GM23338 (cell line): ENCODE results near the gene VENTX.

Experiments used
- EZH2phosphoT487 ChIP-seq: fragments of 200-600 bp; sonication (generic); IDR thresholded peaks from one replicate; pipeline ENCODE4 v1.8.1; 2018; ENCODE audit warnings: antibody characterized with exemption; ENCODE audit not compliant: unreplicated experiment
- ZNF331 ChIP-seq: fragments of 250-450 bp; sonication (Bioruptor Pico); IDR thresholded peaks from 2 replicates; pipeline ENCODE4 v1.5.0; 2020; ENCODE audit warnings: low read depth, mild to moderate bottlenecking, moderate library complexity
- TF ChIP-seq, protein P1 (sequence below), 2 experiments: fragments of 200-600 bp in 1 of 2; sonication (generic) in 1 of 2; conservative IDR thresholded peaks; 2 replicates each; pipeline versions ENCODE4 v1.5.1 to v1.6.1; 2016 to 2017; ENCODE audit warnings: antibody characterized with exemption in 2 of 2, low read depth in 2 of 2, mild to moderate bottlenecking in 2 of 2, moderate library complexity in 1 of 2

DNA sequence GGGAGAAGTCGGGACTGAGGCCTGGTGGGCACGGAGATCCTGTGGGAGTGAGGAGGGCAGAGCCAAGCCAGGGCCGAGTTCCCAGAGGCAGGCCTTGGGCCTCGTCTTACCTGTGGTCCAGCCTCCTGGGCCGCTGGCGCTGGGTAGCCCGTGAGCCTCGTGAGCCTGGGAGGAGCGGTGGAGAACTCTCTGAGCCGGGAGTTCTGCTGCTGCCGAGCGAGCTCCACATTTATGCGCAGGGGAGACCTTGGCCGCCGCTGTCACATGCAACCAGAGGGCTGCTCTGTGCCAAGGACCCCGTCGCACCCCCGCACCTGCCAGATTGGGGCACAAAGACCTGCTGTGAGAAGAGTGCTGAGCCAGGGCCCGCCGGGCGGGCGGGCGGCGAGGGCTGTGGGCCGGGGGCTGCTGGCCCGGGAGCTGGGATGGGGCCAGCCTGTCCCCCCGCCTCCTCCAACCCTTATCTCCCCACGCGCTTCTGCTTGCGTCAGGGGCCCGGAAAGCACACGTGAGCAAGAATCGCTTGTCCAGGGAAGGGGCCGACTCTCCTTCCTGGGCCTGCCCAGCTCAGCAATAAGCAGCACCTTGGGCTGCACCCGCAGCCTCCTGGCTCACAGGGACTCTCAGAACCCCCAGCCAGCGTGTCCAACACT lies 10.2 kb downstream of the VENTX start:
- TF ChIP-seq, protein P1, sequence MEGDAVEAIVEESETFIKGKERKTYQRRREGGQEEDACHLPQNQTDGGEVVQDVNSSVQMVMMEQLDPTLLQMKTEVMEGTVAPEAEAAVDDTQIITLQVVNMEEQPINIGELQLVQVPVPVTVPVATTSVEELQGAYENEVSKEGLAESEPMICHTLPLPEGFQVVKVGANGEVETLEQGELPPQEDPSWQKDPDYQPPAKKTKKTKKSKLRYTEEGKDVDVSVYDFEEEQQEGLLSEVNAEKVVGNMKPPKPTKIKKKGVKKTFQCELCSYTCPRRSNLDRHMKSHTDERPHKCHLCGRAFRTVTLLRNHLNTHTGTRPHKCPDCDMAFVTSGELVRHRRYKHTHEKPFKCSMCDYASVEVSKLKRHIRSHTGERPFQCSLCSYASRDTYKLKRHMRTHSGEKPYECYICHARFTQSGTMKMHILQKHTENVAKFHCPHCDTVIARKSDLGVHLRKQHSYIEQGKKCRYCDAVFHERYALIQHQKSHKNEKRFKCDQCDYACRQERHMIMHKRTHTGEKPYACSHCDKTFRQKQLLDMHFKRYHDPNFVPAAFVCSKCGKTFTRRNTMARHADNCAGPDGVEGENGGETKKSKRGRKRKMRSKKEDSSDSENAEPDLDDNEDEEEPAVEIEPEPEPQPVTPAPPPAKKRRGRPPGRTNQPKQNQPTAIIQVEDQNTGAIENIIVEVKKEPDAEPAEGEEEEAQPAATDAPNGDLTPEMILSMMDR (conservative IDR thresholded peaks at IDR 0.05; ENCODE audit: low read depth in 2 of 2), result no peak
- TF ChIP-seq EZH2phosphoT487, result no peak
- no peak for TF ChIP-seq ZNF331
